H9 (cell line): ENCODE results near the gene JADE2. TPM values are rescaled to one million over a fixed set of nuclear protein-coding genes. Genes with fewer than 3 reads are reported as not detected.
A peak's percentile ranks its signal among the peaks of the same experiment; 100 is the strongest.

ENCODE experiments used
- DNase-seq: peaks from one replicate; pipeline ENCODE4 v3.0.0-alpha.2; 2017
- H2AFZ ChIP-seq: one replicate; pipeline ENCODE4 v1.6.1; 2013; ENCODE audit warnings: mild to moderate bottlenecking, low read length, control low read depth, moderate library complexity
- H2AK5ac ChIP-seq: 2 replicates; pipeline ENCODE4 v1.6.1; 2013; ENCODE audit warnings: low read length, control low read depth, mixed read lengths; ENCODE audit not compliant: insufficient read length
- H2BK120ac ChIP-seq: one replicate; pipeline ENCODE4 v1.6.1; 2013; ENCODE audit warnings: low read depth, mild to moderate bottlenecking, low read length, control low read depth, inconsistent platforms; ENCODE audit not compliant: poor library complexity, severe bottlenecking
- H2BK12ac ChIP-seq: 2 replicates; pipeline ENCODE4 v1.6.1; 2013; ENCODE audit warnings: low read length, control low read depth, mixed read lengths, low read depth; ENCODE audit not compliant: insufficient read length
- H2BK15ac ChIP-seq: 2 replicates; pipeline ENCODE4 v1.6.1; 2013; ENCODE audit warnings: low read depth, low read length, control low read depth
- H2BK20ac ChIP-seq: one replicate; pipeline ENCODE4 v1.6.1; 2013; ENCODE audit warnings: low read depth, mild to moderate bottlenecking, low read length, control low read depth, inconsistent platforms; ENCODE audit not compliant: poor library complexity, severe bottlenecking
- H2BK5ac ChIP-seq: 2 replicates; pipeline ENCODE4 v1.6.1; 2013; ENCODE audit warnings: low read length, control low read depth, mixed read lengths; ENCODE audit not compliant: insufficient read length
- H3K14ac ChIP-seq: 2 replicates; pipeline ENCODE4 v1.6.1; 2013; ENCODE audit warnings: low read length, control low read depth; ENCODE audit not compliant: insufficient read depth
- H3K18ac ChIP-seq: 2 replicates; pipeline ENCODE4 v1.6.1; 2013; ENCODE audit warnings: low read depth, mild to moderate bottlenecking, mixed read lengths, low read length, control low read depth; ENCODE audit not compliant: insufficient read length
- H3K23ac ChIP-seq: 2 replicates; pipeline ENCODE4 v1.6.1; 2013; ENCODE audit warnings: low read length, control low read depth, mixed read lengths, low read depth; ENCODE audit not compliant: insufficient read length
- H3K23me2 ChIP-seq: 2 replicates; pipeline ENCODE4 v1.6.1; 2013; ENCODE audit warnings: low read depth, mild to moderate bottlenecking, mixed read lengths, low read length, control low read depth; ENCODE audit not compliant: insufficient read length, poor library complexity, severe bottlenecking
- H3K27ac ChIP-seq: 2 replicates; pipeline ENCODE4 v1.5.1; 2013; ENCODE audit warnings: low read length, control low read depth, mixed read lengths, low read depth; ENCODE audit not compliant: insufficient read length
- H3K27me3 ChIP-seq: 2 replicates; pipeline ENCODE4 v1.6.1; 2013; ENCODE audit warnings: low read length, control low read depth, inconsistent platforms; ENCODE audit not compliant: insufficient read depth
- H3K4ac ChIP-seq: 2 replicates; pipeline ENCODE4 v1.6.1; 2013; ENCODE audit warnings: low read depth, mild to moderate bottlenecking, control low read depth, inconsistent platforms, low read length, moderate library complexity
- H3K4me1 ChIP-seq: 2 replicates; pipeline ENCODE4 v1.6.1; 2013; ENCODE audit warnings: low read length, control low read depth, inconsistent platforms; ENCODE audit not compliant: insufficient read depth
- H3K4me2 ChIP-seq: 2 replicates; pipeline ENCODE4 v1.6.1; 2013; ENCODE audit warnings: low read length, control low read depth, mixed read lengths; ENCODE audit not compliant: insufficient read length, insufficient read depth
- H3K56ac ChIP-seq: 2 replicates; pipeline ENCODE4 v1.6.1; 2013; ENCODE audit warnings: low read depth, mild to moderate bottlenecking, mixed read lengths, low read length, control low read depth; ENCODE audit not compliant: insufficient read length
- H3K79me1 ChIP-seq: 2 replicates; pipeline ENCODE4 v1.6.1; 2013; ENCODE audit warnings: low read depth, mild to moderate bottlenecking, moderate library complexity, low read length, control low read depth, inconsistent platforms; ENCODE audit not compliant: insufficient read depth, poor library complexity, severe bottlenecking
- H3K79me2 ChIP-seq: 2 replicates; pipeline ENCODE4 v1.6.1; 2013; ENCODE audit warnings: low read length, control low read depth, inconsistent platforms; ENCODE audit not compliant: insufficient read depth
- H3K9ac ChIP-seq: 2 replicates; pipeline ENCODE4 v1.6.1; 2013; ENCODE audit warnings: low read length, control low read depth, mixed read lengths; ENCODE audit not compliant: insufficient read length; ENCODE audit errors: extremely low read depth
- H3K9me3 ChIP-seq: one replicate; pipeline ENCODE4 v1.6.1; 2013; ENCODE audit warnings: low read depth, low read length, inconsistent platforms; ENCODE audit not compliant: control insufficient read depth
- H3T11ph ChIP-seq: one replicate; pipeline ENCODE4 v1.6.1; 2013; ENCODE audit warnings: mild to moderate bottlenecking, low read length, control low read depth, inconsistent platforms
- H4K20me1 ChIP-seq: one replicate; pipeline ENCODE4 v1.6.1; 2013; ENCODE audit not compliant: control insufficient read depth, insufficient read length, insufficient read depth
- H4K5ac ChIP-seq: 2 replicates; pipeline ENCODE4 v1.6.1; 2013; ENCODE audit warnings: low read depth, mild to moderate bottlenecking, mixed read lengths, low read length, control low read depth; ENCODE audit not compliant: insufficient read length
- H4K8ac ChIP-seq: replicated peaks from 2 replicates; pipeline ENCODE4 v1.6.1; 2013; ENCODE audit warnings: low read length, control low read depth, mixed read lengths, low read depth; ENCODE audit not compliant: insufficient read length
- H4K91ac ChIP-seq: 2 replicates; pipeline ENCODE4 v1.6.1; 2013; ENCODE audit warnings: low read depth, mild to moderate bottlenecking, moderate library complexity, mixed read lengths, low read length, control low read depth; ENCODE audit not compliant: insufficient read length
- H3K27ac Mint-ChIP-seq, 3 experiments: 2 replicates in 2 of 3; 3 replicates in 1 of 3; pipeline ENCODE4 v1.8.0; 2020 to 2021; ENCODE audit warnings: mixed read lengths in 3 of 3, mild to moderate bottlenecking in 1 of 3, moderate library complexity in 1 of 3
- H3K27me3 Mint-ChIP-seq: 2 replicates; pipeline ENCODE4 v1.8.0; 2021; ENCODE audit warnings: low read depth, mild to moderate bottlenecking, moderate library complexity, mixed read lengths
- H3K36me3 Mint-ChIP-seq, 3 experiments: 2 replicates in 2 of 3; 3 replicates in 1 of 3; pipeline ENCODE4 v1.8.0; 2020 to 2021; ENCODE audit warnings: low read depth in 3 of 3, mixed read lengths in 3 of 3; ENCODE audit not compliant: insufficient read depth in 1 of 3
- H3K4me1 Mint-ChIP-seq, 2 experiments: 2 replicates each; pipeline ENCODE4 v1.8.0; 2020; ENCODE audit warnings: mixed read lengths in 2 of 2
- H3K4me3 Mint-ChIP-seq, 2 experiments: 2 replicates in 1 of 2; 3 replicates in 1 of 2; pipeline ENCODE4 v1.8.0; 2020 to 2021; ENCODE audit warnings: mild to moderate bottlenecking in 2 of 2, mixed read lengths in 2 of 2, moderate library complexity in 1 of 2
- H3K9me3 Mint-ChIP-seq, 2 experiments: 2 replicates in 1 of 2; 3 replicates in 1 of 2; pipeline ENCODE4 v1.8.0; 2020; ENCODE audit warnings: mild to moderate bottlenecking in 2 of 2, mixed read lengths in 2 of 2, moderate library complexity in 1 of 2
- WGBS: extraction: QIAGEN DNeasy Blood & Tissue Kit; methylation state at CpG from one replicate; pipeline ENCODE4 v1.1.7; 2013; ENCODE audit warnings: missing lambda C conversion rate, low lambda C conversion rate, mixed read lengths; ENCODE audit not compliant: insufficient read length; ENCODE audit errors: extremely low coverage; 5-methylcytosine and 5-hydroxymethylcytosine counted together
- total RNA-seq: library from RNA; stranded (reverse); gene quantifications from 2 replicates; pipeline ENCODE4 v1.2.1, GENCODE V29; 2021
- TF ChIP-seq, protein P1 (sequence below): fragments of 200-600 bp; sonication (generic); conservative IDR thresholded peaks from 3 replicates; pipeline ENCODE4 v1.8.0; 2021; ENCODE audit warnings: antibody characterized with exemption, mild to moderate bottlenecking

JADE2 gene
- total RNA-seq, 1 experiment from 2014 or later = 99.7 TPM

GRCh38 chr5:134570365-134570758 is 44.9 kb downstream of the JADE2 start:
- H2AK5ac ChIP-seq = no peak overlapping the region
- peaks cover 4 to 12% of the 10 kb centered on the region in 2 experiments for H3K4me1 Mint-ChIP-seq
- no peak overlapping the region for H3K4ac ChIP-seq
- DNase-seq = no peak
- H4K5ac ChIP-seq = no peak overlapping the region
- H3K9ac ChIP-seq = no peak overlapping the region
- H4K20me1 ChIP-seq = no peaks in the 10 kb centered on the region
- H3K18ac ChIP-seq = no peak overlapping the region
- no peak overlapping the region for H3K4me3 Mint-ChIP-seq
- H2BK15ac ChIP-seq = no peak overlapping the region
- H3K9me3 Mint-ChIP-seq = no peaks in the 10 kb centered on the region
- WGBS = no CpG with 5 or more reads among the region's 9 CpGs
- H4K8ac ChIP-seq = no peak overlapping the region
- no peak overlapping the region for H2BK120ac ChIP-seq
- no peaks in the 10 kb centered on the region for H3K23me2 ChIP-seq
- no peak overlapping the region for H3K4me2 ChIP-seq
- no peak overlapping the region for H2BK20ac ChIP-seq
- H2BK12ac ChIP-seq = no peak overlapping the region
- H3K9me3 ChIP-seq = no peaks in the 10 kb centered on the region
- TF ChIP-seq, protein P1, sequence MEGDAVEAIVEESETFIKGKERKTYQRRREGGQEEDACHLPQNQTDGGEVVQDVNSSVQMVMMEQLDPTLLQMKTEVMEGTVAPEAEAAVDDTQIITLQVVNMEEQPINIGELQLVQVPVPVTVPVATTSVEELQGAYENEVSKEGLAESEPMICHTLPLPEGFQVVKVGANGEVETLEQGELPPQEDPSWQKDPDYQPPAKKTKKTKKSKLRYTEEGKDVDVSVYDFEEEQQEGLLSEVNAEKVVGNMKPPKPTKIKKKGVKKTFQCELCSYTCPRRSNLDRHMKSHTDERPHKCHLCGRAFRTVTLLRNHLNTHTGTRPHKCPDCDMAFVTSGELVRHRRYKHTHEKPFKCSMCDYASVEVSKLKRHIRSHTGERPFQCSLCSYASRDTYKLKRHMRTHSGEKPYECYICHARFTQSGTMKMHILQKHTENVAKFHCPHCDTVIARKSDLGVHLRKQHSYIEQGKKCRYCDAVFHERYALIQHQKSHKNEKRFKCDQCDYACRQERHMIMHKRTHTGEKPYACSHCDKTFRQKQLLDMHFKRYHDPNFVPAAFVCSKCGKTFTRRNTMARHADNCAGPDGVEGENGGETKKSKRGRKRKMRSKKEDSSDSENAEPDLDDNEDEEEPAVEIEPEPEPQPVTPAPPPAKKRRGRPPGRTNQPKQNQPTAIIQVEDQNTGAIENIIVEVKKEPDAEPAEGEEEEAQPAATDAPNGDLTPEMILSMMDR = no peak
- no peak overlapping the region for H3K56ac ChIP-seq
- no peak overlapping the region for H3T11ph ChIP-seq
- H4K91ac ChIP-seq = no peak overlapping the region
- peak overlapping the region; percentile 42 to 95 (median 92); a peak in 6 of 7 replicates for H3K27ac Mint-ChIP-seq
- peaks cover 28 to 92% (median 75%) of the 10 kb centered on the region in 3 experiments for H3K36me3 Mint-ChIP-seq
- H2AFZ ChIP-seq = no peak overlapping the region
- H3K14ac ChIP-seq = no peak overlapping the region
- no peaks in the 10 kb centered on the region for H3K27me3 ChIP-seq
- no peaks in the 10 kb centered on the region for H3K79me1 ChIP-seq
- no peak overlapping the region for H3K27ac ChIP-seq
- H2BK5ac ChIP-seq = no peak overlapping the region
- H3K23ac ChIP-seq = no peak overlapping the region
- no peaks in the 10 kb centered on the region for H3K27me3 Mint-ChIP-seq
- H3K4me1 ChIP-seq = no peaks in the 10 kb centered on the region
- H3K79me2 ChIP-seq = no peaks in the 10 kb centered on the region
